Suprapubic skin (tissue), 4 donors: ENCODE results near the gene CSNK1G2. TPM values are rescaled to one million over a fixed set of nuclear protein-coding genes. Genes with fewer than 3 reads are reported as not detected.

Experiments
- DNase-seq, 2 donors: peaks; one replicate each; pipeline ENCODE4 v3.0.0-alpha.2; 2019; ENCODE audit warnings: low spot score in 2 of 2
- H3K27ac ChIP-seq: fragments of 200-600 bp; sonication (generic); one replicate; pipeline ENCODE4 v1.5.1; 2019
- H3K27me3 ChIP-seq: fragments of 200-600 bp; sonication (generic); one replicate; pipeline ENCODE4 v1.5.1; 2019
- H3K36me3 ChIP-seq: fragments of 200-600 bp; sonication (generic); one replicate; pipeline ENCODE4 v1.5.1; 2019
- H3K4me1 ChIP-seq: fragments of 200-600 bp; sonication (generic); one replicate; pipeline ENCODE4 v1.5.1; 2019
- H3K4me3 ChIP-seq: fragments of 200-600 bp; sonication (generic); one replicate; pipeline ENCODE4 v1.5.1; 2019; ENCODE audit warnings: mild to moderate bottlenecking
- H3K9me3 ChIP-seq: fragments of 200-600 bp; sonication (generic); one replicate; pipeline ENCODE4 v1.5.1; 2019
- CTCF ChIP-seq, 2 donors: fragments of 200-600 bp in 1 of 2; fragments of 450-650 bp in 1 of 2; sonication (generic) in 1 of 2; IDR thresholded peaks; one replicate each; pipeline ENCODE4 v1.5.1; 2016 to 2019; ENCODE audit warnings: antibody characterized with exemption in 2 of 2, mild to moderate bottlenecking in 1 of 2, moderate library complexity in 1 of 2
- EP300 ChIP-seq: sonication (generic); formaldehyde crosslinking; IDR thresholded peaks from one replicate; pipeline ENCODE4 v1.6.1; 2017; ENCODE audit warnings: antibody characterized with exemption
- POLR2A ChIP-seq, 2 donors: fragments of 450-650 bp; IDR thresholded peaks; one replicate each; pipeline ENCODE4 v1.6.1; 2017; ENCODE audit warnings: antibody characterized with exemption in 2 of 2, mild to moderate bottlenecking in 2 of 2, moderate library complexity in 2 of 2
- POLR2AphosphoS5 ChIP-seq, 3 donors: sonication (generic); formaldehyde crosslinking; IDR thresholded peaks; one replicate each; pipeline ENCODE4 v1.6.1; 2017; ENCODE audit warnings: antibody characterized with exemption in 3 of 3
- WGBS: methylation state at CpG from one replicate; pipeline ENCODE4 v1.1.5; 2018; 5-methylcytosine and 5-hydroxymethylcytosine counted together
- total RNA-seq, 4 donors: library from RNA; depleted of rRNA; stranded (reverse); fragments of >200 nt; gene quantifications; one replicate each; pipeline ENCODE4 v1.1.0, GENCODE V29; 2016

The CSNK1G2 gene
- total RNA-seq, 4 donors from 2014 or later, result 46.1 to 89.0 (median 59.3) TPM

GRCh38 chr19:1969176-1970002 lies 28.4 kb downstream of the CSNK1G2 start:
- Histone ChIP-seq H3K27ac (no peak overlapping the region), H3K4me3 (no peak overlapping the region), H3K9me3 (no peaks in the 10 kb centered on the region), H3K27me3 (no peaks in the 10 kb centered on the region), H3K4me1 (no peaks in the 10 kb centered on the region), H3K36me3 (peaks cover 25% of the 10 kb centered on the region)
- 93% methylated on average over 27 of the region's 49 CpGs for WGBS
- TF ChIP-seq EP300 (no peak), POLR2AphosphoS5 (IDR thresholded peaks at IDR 0.05) (no peak)
- no peak for DNase-seq

- H3K36me3 ChIP-seq, result peaks cover 27% of the 10 kb centered on the region
- no peaks in the 10 kb centered on the region for H3K9me3 ChIP-seq
- no peaks in the 10 kb centered on the region for H3K27me3 ChIP-seq
- DNase-seq, result no peak
- TF ChIP-seq POLR2A (IDR thresholded peaks at IDR 0.05) (no peak), CTCF (IDR thresholded peaks at IDR 0.05) (no peak), EP300 (no peak), POLR2AphosphoS5 (IDR thresholded peaks at IDR 0.05) (no peak)
- no peak overlapping the region for H3K4me3 ChIP-seq
- WGBS, result 92% methylated on average over 14 of the region's 38 CpGs
- H3K4me1 ChIP-seq, result no peaks in the 10 kb centered on the region
- H3K27ac ChIP-seq, result no peak overlapping the region
Observed at GRCh38 chr19:1970003-1970805, 29.2 kb downstream of the CSNK1G2 start.

DNA sequence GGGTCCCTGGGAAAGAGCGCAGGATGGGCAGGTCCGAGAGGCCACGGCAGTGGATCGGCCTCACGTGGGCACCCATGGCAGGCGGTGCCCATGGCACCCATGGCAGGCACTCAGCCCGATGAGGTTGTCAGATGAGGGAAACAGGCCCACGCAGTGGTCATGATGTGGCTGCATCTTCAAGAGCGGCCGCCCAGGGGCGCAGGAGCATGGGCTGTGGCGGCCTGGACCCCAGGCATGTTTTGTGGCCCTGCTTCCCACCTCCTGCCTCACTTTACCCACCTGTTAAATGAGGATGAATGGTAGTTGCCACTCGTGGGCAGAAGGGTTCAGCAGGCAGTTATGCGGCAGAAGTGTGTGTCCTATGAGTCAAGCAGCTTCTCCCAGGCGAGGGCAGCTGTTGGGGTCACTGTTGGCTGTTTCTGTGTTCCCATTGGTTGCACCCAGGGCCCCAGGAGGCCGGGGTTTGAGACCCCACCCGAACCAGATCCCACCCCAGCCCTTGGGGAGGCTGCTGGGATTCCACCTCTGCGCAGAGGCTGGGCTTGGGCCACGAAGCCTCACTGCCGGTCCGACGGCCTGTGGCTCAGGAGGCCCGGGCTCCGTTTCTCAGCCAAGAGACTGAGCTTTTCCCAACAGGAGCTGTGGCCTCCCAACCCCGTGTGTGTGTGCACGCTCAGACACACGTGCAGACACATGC lies 30.0 kb downstream of the CSNK1G2 start:
- TF ChIP-seq EP300 (no peak), CTCF (IDR thresholded peaks at IDR 0.05) (no peak)
- Histone ChIP-seq H3K27ac (no peak overlapping the region), H3K27me3 (no peaks in the 10 kb centered on the region), H3K4me3 (no peak overlapping the region), H3K36me3 (peaks cover 33% of the 10 kb centered on the region), H3K9me3 (no peaks in the 10 kb centered on the region), H3K4me1 (no peaks in the 10 kb centered on the region)
- DNase-seq, result no peak
- 91% methylated on average over 15 of the region's 27 CpGs for WGBS

DNA sequence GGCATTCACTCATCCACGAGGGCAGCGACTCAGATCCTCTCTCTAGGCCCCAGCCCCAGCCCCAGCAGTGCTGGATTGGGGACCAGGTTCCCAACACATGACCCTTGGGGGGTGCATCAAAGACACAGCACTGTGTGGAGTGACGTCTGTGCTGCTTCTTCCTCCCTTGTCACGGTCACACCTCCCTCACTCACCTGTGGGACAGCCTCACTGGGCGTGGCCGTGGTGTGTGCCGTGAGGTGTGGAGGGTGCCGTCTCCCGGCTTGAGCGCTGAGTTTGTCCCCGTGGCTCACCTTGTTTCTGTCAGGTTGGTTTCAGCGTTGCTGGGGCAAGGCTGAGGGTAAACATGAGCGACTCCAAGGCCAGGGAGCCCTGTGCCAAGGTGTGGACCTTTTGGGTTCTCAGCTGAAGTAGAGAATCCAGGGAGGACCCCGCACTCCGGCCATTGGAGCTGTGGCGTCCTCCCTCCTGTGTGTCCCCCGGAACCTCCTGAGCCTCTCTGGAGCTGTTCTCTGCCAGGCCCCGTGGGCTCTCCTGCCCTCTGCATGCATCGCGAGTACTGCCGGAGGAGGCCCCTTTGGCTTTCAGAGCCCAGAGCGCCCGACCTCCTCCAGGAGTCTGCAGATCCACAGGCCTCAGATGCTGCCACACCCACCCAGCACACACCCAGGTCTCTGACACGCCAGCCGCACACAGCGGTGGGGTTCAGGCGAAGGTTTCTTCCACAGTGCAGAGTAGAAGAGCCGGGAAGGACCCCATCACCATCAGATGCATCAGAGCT lies 33.6 kb downstream of the CSNK1G2 start:
- TF ChIP-seq POLR2AphosphoS5 (IDR thresholded peaks at IDR 0.05) (no peak), EP300 (no peak), CTCF (IDR thresholded peaks at IDR 0.05) (no peak), POLR2A (IDR thresholded peaks at IDR 0.05) (no peak)
- no peak overlapping the region for H3K27ac ChIP-seq
- H3K27me3 ChIP-seq, result no peaks in the 10 kb centered on the region
- H3K36me3 ChIP-seq, result peaks cover 51% of the 10 kb centered on the region
- DNase-seq, result no peak
- no peaks in the 10 kb centered on the region for H3K4me1 ChIP-seq
- no peak overlapping the region for H3K4me3 ChIP-seq
- WGBS, result 88% methylated on average over 12 of the region's 28 CpGs
- H3K9me3 ChIP-seq, result no peaks in the 10 kb centered on the region

GRCh38 chr19:1975162-1975480 lies 34.1 kb downstream of the CSNK1G2 start:
- DNase-seq, result no peak
- no peaks in the 10 kb centered on the region for H3K27me3 ChIP-seq
- TF ChIP-seq EP300 (no peak), POLR2AphosphoS5 (IDR thresholded peaks at IDR 0.05) (no peak), CTCF (IDR thresholded peaks at IDR 0.05) (no peak), POLR2A (IDR thresholded peaks at IDR 0.05) (no peak)

More at GRCh38 chr19:1975162-1975480, 34.1 kb downstream of the CSNK1G2 start:
- Histone ChIP-seq H3K9me3 (no peaks in the 10 kb centered on the region), H3K4me1 (no peaks in the 10 kb centered on the region), H3K4me3 (no peak overlapping the region), H3K36me3 (peaks cover 51% of the 10 kb centered on the region), H3K27ac (no peak overlapping the region)
- 63% methylated on average over 13 of the region's 20 CpGs for WGBS
